ACHN (cell line): ENCODE data around the gene TFB1M.
"Not testable (repeated sequence)": the region's sequence is repeated elsewhere in the genome, so short reads cannot be mapped to it uniquely, and the experiment has no call there.

Experiments used
- DNase-seq: peaks from one replicate; pipeline ENCODE4 v3.0.0-alpha.2; 2015
- in situ Hi-C: cut with HindIII; loops from 2 replicates; pipeline ENCODE4 v1.10.0; 2017; ENCODE audit warnings: low sequenced_read_pairs, low pct_ligation_motif_present, low pct_unique_long_range_greater_than_20kb

The TFB1M gene

DNA sequence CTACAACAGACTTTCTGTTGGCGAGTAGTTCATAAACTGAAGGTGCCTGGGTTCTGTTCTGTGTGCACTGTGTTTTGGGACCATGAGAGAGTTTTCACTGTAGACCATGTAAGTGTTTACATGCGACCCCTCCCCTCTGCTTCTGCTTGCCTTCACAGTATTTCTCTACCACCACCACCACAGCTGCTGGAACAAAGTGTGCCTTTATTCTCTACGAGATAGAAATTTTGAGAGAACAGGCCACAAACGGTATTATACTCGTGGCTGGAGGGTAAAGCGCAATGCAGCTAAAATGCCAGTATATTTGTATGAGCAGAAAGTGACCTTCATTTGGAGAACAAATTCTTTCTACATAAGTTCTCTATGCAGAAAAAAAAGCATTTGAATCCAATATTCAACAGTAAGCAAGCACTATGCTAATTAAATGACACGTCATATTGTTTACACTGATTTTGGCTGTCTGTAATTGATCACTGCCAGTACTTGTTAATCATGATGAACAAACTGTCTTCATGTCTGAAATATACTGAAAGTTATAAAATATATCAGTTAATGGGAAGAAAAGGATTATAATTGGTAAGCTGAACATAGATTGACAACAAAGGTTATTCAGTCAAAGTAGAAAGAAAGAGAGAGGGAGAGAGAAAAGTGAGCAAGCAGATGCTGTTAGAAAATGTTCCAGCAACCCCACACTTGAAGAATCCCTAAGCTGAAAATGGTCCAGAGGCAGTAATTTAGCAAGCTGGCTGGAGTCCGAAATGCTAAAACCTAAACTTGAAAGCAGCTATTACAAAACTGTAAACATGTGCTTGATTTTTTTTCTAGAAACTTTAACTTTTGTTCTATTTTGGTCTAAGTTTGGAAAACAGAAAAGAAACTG is 41.7 kb downstream of the TFB1M start:
- no peak for DNase-seq
- in situ Hi-C loops = no loop called here

DNA sequence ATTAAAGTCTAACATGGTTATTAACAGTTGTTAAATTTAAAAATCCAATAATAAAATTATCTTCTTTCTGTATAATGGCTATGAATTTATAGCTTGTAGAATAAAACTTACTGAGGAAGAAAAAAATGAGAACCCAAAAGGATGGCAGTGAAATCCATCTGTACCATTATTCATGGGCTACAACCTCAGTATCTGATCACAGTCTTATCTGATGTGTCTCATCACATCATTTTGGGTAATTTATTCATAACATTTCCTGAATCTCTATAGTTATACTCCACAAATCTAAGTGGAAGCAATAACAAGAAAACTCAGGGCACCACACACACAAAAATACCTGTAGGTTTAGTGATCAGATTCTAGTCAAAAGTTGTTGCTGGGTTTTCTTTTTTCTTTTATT is 43.1 kb downstream of the TFB1M start:
- DNase-seq = no peak
- in situ Hi-C loops = no loop called here

DNA sequence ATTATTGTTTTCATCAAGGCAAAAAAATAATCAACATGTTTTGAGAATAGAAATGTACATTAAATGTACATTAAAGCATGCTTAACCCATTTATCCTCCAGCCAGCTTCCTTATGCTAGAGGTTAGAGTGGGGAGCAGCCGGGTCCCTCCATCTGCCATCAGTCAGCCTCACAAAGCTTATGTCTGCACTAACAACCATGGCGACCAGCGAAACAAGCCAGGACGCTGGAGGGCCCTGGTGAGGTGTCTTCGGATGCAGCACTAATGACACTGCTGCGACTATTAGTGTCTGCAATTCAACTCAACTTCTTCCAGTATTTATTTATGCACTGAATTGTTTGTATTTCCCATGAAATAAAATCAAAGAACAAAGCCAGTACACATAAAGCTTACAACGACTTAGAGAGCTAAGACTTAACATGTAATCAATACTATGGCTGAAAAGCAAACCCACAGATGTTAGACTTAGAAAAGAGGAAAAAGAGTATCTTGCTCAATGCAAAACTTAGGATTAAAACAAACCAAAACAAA is 43.7 kb downstream of the TFB1M start:
- in situ Hi-C loops = no loop called here
- no peak for DNase-seq

GRCh38 chr6:155269765-155270164 is 44.5 kb downstream of the TFB1M start:
- in situ Hi-C loops = no loop called here
- no peak for DNase-seq

DNA sequence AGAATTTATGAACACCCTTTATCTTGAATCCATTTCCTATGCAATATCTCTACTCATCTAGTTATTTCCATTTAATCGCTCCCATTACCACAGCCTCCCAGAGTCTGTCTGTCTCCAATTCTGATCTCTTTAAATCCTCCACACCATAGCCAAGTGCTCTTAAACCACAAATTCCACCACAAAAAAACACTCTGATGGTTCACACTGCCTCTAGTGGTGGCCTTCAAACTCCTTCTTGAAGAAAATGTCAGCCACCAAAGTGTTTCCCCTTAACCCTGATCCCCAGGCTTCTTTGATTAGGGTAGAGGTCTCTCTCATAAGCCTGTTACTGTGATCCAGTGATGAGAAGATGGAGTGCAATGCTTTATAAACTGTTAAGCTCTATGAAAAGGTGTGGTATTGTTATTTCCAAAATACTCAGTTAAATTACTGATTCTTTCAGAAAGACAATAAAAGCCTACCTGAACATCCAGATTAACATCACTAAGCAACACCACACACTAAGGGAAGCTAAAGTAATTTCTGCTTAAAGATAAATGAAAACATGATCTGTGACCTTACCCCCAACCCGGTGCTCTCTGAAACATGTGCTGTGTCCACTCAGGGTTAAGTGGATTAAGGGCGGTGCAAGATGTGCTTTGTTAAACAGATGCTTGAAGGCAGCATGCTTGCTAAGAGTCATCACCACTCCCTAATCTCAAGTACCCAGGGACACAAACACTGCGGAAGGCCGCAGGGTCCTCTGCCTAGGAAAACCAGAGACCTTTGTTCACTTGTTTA is 46.0 kb downstream of the TFB1M start:
- peak; percentile 62 for DNase-seq
- in situ Hi-C loops = not testable (repeated sequence)

DNA sequence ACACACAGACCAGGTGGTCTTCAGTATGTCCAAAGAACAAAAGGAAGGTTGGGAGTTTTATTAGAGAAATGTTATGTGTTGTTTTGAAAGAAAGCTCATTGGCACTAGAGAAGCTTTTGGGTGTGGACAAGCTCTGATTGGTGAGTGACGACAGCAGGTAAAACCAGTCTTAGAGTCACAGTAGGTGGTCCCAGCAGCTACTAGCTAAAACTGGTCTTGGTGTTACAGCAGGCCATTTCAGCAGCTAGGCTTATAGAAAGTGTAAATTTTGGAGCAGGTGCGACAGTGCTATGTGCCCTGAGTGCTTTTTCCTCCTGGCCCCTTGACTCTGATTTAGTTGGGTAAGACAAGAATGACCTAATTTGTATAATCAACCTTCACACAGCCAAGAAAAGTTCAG is 46.9 kb downstream of the TFB1M start:
- no peak for DNase-seq
- in situ Hi-C loops = no loop called here

DNA sequence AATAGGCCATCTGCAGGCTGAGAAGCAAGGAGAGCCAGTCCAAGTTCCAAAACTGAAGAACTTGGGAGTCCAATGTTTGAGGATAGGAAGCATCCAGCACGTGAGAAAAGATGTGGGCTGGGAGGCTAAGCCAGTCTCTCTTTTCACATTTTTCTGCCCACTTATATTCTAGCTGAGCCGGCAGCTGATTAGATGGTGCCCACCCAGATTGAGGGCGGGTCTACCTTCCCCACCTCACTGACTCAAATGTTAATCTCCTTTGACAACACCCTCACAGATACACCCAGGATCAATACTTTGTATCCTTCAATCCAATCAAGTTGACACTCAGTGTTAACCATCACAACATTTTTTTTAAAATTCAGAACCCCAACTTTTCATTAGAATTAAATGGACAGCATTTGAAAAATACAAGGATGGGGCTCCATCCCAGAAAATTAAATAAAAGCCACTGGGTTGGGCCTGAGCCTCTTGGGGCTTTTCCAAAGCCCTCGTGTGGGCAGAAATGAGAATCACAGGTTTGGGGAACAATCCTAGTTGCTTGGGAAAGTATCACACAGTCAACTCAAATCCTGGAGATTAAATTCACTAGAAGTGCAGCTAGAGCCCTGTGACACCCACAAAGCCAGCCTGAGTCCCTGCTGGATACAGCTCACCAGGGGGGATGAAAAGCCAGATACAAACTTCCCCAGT is 48.3 kb downstream of the TFB1M start:
- in situ Hi-C loops = no loop called here
- no peak for DNase-seq

DNA sequence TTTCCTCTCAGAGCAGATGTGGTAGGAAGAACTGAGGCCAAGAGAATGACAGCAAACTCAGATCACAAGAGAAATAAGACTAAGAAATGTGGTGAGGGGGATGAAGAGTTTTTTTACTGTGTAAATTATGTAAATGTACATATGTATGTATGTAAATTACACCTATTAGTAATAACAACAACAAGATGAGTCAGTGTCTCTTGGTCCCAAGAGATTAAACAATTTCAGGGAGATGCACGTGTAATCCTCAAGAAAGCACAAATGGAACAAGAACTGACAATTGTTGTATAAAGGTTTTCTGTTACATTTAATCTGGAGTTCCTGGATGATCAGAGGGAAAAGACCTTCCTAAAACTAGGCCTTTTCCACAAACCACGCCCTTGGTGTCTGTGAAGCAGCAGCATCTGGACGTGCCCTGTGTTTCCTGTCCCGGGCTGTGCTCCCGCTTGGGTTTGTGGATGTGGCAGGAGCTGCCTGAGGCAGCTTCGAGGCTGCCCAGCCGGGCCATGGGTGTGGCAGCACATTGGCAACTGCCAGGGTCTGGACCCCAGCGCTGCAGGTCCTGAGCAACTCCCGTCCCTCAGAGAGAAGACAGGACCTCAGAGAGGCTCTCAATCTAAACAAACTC is 49.5 kb downstream of the TFB1M start:
- DNase-seq = no peak
- in situ Hi-C loops = no loop called here

- no peak for DNase-seq
- in situ Hi-C loops = no loop called here
Observed at GRCh38 chr6:155263373-155264063, 50.8 kb downstream of the TFB1M start, which contains the start of gene CLDN20. CLDN20 (plus strand) TSS chr6:155264013; CDS start chr6:155275720, 11,707 bp downstream.

GRCh38 chr6:155262655-155263054 is 51.6 kb downstream of the TFB1M start:
- in situ Hi-C loops = no loop called here
- DNase-seq = no peak

- in situ Hi-C loops = no loop called here
- DNase-seq = no peak
Observed at GRCh38 chr6:155261111-155261900, 53.0 kb downstream of the TFB1M start.

DNA sequence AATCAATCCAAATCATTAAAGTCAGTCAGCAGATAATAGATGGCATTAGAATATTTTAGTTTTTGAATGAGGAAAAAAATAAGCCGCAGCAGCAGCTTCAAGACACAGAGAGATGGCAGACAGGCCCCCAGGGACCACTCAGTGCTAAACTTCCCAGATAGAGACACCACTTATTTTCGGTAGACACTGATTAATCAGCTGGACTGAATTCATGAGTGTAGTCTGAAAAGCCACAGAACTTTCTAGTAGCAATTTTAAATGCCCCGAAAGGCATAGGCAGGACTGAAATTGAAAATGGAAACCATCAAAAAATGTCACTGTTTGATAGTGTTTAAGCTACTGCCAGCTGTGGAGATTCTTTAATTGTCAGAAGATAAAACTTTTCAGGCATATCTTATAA is 53.6 kb downstream of the TFB1M start:
- in situ Hi-C loops = no loop called here
- no peak for DNase-seq

DNA sequence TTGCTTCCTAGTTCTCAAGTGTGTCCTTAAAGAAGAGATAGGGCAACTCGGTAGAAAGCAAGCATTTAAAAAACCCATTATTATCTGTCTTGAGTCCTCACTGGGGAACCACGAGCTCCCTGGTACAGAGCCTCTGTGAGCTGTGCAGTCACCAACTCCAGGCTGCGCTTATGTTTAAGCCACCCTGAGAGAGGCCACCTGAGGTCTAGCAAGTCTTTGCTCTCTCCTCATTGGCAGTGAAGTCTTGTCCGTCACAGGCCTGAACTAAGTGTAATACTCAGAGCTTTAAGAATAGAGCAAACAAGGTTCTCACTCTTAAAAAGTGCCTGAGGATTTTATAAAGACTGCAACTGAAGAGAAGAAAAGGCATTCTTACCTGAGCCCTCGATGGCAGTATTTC is 54.4 kb downstream of the TFB1M start:
- in situ Hi-C loops = no loop called here
- no peak for DNase-seq

DNA sequence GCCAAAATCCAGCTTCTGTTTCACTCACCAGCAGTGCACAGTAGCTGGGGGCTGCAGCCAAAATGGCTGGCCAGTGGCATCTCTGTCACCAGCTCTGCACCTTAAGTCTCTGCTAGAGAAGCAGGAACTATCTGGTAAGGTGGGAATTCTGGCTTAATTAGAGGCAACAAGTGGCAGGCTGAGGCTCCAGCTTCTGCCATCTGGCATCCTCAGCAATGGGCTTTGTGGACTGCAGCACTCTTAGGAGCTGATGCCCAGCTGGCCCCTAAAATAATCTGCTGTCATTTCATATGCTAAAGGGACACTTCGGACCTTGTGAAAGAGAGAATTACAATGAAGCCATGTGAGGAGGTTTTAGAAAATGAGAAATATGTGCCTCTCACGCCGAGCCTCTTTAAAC is 55.1 kb downstream of the TFB1M start:
- in situ Hi-C loops = no loop called here
- no peak for DNase-seq

- in situ Hi-C loops = no loop called here
Observed at GRCh38 chr6:155257796-155258195, 56.5 kb downstream of the TFB1M start.

GRCh38 chr6:155256122-155256795 is 58.0 kb downstream of the TFB1M start:
- DNase-seq = no peak
- in situ Hi-C loops = no loop called here

More at GRCh38 chr6:155257796-155258195, 56.5 kb downstream of the TFB1M start:
- no peak for DNase-seq

DNA sequence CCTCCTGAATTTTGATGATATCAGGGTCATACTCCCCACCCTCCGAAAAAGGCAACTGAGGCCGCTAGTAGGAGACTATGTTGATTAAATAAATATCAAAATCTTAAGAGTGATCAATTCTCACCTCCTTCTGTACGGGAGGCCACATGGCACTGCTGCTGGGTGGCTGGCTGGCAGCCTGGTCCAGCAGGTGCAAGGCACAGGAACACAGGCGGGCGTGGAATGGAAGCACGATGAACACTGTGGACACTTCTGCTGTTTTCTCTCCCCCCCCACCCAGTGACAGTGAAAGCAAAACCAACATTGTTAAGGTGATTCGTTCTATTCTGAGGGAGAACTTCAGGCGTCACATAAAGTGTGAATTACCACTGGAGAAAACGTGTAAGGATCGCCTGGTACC is 60.1 kb downstream of the TFB1M start:
- DNase-seq = no peak
- in situ Hi-C loops = no loop called here
